Stimulated activated CD4-positive, alpha-beta T cell treated with anti-CD3 and anti-CD28 coated beads, Interleukin-15, amount 100 ng/mL, for 1 hour (primary cell): ENCODE results near the gene FANCL.
A peak's percentile ranks its signal among the peaks of the same experiment; 100 is the strongest.
"Not testable (repeated sequence)": the region's sequence is repeated elsewhere in the genome, so short reads cannot be mapped to it uniquely, and the experiment has no call there.

ENCODE experiments used
- DNase-seq, 2 donors: peaks; one replicate each; pipeline ENCODE4 v3.0.0-alpha.2; 2020; ENCODE audit warnings: low read depth in 1 of 2, low spot score in 1 of 2

The FANCL gene

GRCh38 chr2:58240670-58241545 lies at the start of gene FANCL:
TSS of gene FANCL (minus strand) at chr2:58241325. CDS start at chr2:58241313, 12 bp downstream.
- DNase-seq, result peak; percentile 32 to 50

GRCh38 chr2:58289029-58289428 lies 47.9 kb upstream of the FANCL start:
- DNase-seq, result no peak

- DNase-seq, result no peak
These were observed 42.8 kb upstream of the FANCL start for GRCh38 chr2:58283931-58284330.

- not testable (repeated sequence) for DNase-seq
These were observed 34.0 kb upstream of the FANCL start for GRCh38 chr2:58275144-58275543.

- DNase-seq, result no peak
These were observed 30.7 kb upstream of the FANCL start for GRCh38 chr2:58271826-58272225.

DNA sequence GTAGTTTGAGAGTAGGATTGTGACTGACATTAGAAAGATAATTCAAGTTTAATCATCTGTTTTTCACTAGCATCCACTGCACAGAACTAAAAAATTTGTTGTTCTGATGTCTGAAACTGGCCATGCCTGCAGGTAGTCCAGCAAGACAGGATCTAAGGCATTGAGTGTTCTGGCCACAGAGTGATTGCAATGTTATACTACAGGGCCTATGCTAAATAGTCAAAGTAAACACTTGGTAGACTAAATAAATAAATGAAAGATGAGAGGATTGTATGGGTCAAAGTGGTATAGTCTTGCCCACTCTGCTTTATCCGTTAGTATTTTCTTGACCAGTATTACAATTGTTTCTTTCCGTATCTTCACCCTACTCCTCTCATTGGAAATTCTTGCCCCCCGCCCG lies 27.6 kb upstream of the FANCL start:
- no peak for DNase-seq

GRCh38 chr2:58266211-58266610 lies 25.1 kb upstream of the FANCL start:
- no peak for DNase-seq

DNA sequence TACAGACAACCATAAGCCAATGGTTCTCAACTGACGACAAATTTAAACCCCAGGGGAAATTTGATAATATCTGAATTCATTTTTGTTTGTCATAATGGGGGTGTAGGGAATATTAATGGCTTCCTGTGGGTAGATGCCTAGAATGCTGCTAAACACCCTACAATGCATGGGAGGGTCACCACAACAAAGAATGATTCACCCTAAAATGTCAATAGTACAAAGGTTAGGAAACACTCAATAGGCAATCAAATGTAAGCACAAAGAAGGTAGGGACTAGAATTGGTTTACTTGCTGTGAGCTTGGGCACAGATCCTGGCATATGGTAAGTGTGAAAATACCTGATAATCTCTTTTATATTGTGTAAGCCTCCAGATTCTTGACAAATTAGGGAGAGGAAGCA lies 20.1 kb upstream of the FANCL start:
- no peak for DNase-seq

DNA sequence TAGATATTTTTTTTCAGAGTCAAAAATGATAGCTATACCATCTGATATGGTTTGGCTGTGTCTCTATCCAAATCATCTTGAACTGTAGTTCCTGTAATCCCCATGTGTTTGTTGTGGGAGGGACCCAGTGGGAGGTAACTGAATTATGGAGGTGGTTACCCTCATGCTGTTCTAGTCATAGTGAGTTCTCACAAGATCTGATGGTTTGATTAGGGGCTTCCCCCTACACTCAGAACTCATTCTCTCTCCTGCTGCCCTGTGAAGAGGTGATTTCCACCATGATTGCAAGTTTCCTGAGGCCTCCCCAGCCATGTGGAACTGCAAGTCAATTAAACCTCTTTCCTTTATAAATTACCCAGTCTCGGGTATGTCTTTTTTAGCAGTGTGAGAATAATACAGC lies 17.3 kb upstream of the FANCL start:
- not testable (repeated sequence) for DNase-seq

DNA sequence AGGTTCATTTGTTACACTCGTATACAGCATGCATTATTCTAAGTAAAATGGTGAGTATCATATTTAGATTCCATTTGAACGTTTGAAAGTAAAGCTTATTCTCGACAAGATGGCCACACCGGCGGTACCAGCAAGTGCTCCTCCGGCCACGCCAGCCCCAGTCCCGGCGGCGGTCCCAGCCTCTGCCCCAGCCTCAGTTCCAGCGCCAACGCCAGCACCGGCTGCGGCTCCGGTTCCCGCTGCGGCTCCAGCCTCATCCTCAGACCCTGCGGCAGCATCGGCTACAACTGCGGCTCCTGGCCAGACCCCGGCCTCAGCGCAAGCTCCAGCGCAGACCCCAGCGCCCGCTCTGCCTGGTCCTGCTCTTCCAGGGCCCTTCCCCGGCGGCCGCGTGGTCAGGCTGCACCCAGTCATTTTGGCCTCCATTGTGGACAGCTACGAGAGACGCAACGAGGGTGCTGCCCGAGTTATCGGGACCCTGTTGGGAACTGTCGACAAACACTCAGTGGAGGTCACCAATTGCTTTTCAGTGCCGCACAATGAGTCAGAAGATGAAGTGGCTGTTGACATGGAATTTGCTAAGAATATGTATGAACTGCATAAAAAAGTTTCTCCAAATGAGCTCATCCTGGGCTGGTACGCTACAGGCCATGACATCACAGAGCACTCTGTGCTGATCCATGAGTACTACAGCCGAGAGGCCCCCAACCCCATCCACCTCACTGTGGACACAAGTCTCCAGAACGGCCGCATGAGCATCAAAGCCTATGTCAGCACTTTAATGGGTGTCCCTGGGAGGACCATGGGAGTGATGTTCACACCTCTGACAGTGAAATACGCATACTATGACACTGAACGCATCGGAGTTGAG lies 10.4 kb upstream of the FANCL start:
- not testable (repeated sequence) for DNase-seq

GRCh38 chr2:58241546-58241864 lies 380 bp upstream of the FANCL start:
- DNase-seq, result no peak

GRCh38 chr2:58239243-58239925 lies 1.7 kb downstream of the FANCL start:
- no peak for DNase-seq

DNA sequence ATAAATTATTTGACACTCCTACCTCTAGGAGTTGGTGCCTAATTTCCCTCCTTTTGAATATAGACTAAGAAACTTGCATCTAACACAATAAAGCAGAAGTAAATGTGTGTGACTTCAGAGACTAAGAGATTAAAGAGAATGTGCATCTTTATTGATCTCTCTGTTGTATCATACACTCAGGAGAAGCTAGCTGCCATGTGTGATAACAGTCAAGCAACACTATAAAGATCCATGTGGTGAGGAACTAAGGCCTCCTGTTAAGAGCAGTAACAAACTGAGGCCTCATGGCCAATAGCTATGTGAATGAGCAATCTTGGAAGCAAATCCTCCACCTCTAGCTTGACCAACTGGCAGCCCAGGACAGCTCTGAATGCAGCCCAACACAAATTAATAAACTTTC lies 3.4 kb downstream of the FANCL start:
- no peak for DNase-seq

DNA sequence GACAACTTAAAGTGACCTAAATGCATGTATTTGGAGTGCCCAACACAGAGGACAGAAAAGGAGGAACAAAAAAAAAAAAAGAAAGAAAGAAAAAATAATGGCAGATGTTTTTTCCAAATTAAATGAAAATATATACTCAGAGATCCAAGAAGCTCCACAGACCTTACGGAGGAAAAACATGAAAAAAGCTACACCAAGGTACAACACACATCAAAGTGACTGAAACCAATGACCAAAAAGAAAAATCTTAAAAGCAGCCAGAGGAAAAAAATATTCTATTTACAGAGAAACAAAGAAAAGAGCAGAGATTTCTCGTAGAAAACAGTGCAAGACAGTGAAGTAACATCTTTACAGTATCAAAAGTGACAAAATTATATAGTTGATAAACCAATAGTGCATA lies 5.1 kb downstream of the FANCL start:
- no peak for DNase-seq

DNA sequence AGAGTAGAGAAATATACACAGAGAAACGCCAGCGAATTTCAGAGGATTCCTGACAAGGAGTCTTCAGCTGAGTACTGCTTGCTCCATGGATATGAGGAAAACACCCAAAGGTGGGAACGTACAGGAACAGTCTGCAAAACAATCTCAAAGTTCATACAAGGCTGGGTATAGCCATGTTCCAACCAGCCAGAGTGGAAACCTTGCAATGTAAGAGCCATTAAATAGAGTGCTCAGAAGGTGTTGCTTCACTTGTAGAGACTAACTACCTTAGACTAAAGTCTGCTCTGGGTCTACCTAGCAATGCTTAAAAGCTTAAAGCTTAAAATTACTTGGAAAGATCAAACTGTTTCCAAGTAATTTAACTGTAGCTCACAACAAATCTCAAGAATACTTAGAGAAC lies 6.0 kb downstream of the FANCL start:
- no peak for DNase-seq

DNA sequence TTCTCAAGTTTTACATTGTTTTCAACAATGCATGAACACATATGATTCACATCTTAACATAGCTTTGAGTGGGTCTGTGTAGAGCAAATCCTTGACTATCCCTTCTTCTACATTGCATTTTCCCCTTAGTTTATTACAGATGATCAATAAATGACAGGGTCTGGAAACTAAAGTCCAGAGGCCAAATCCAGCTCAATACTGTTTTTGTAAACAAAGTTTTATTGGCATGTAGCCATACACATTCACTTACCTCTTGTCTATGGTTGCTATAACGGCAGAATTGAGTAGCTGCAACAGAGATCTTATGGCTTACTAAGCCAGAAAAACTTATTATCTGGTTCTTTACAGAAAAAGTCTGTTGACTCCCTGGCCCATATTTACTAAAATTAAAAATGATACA lies 12.8 kb downstream of the FANCL start:
- DNase-seq, result no peak

- no peak for DNase-seq
These were observed 13.8 kb downstream of the FANCL start for GRCh38 chr2:58227171-58227917.

DNA sequence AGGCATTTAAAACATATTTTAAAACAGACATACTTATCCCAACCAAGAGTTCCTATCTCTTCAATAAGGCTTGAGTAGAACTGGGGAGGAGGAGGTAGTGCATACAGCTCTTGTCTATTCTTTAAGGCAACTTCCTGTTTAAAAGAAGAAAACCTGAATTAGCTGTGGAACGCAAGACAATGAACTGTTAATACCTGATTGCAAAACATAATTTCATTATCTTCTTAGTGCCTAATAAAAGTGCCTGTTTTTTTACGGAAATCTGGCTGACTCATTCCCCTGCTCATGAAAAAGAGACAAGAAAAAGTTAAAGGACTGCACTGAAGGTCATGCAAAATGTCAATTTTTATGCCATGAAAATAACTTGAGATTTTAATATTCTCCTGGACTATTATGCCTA lies 19.2 kb downstream of the FANCL start:
- no peak for DNase-seq

DNA sequence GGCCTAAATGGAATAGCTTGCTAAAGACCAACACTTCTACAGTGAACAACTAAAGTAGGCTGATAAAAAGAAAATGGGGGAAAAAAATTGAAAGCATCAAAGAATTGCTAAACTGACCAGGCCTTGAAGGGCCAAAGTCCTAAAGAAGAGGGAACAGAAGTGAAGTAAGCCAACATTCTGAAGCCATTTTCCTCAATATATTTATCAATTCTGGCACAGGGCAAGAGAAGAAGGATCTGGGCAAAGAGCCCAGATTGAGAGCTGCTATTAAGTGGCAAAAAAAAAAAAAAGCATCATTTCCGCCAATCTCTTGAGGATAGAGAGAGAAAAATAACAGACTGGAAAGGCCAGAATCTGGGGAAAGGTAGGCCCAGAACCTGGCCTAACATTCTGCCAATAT lies 25.7 kb downstream of the FANCL start:
- no peak for DNase-seq

GRCh38 chr2:58210951-58211568 lies 30.1 kb downstream of the FANCL start:
- DNase-seq, result not testable (repeated sequence)

DNA sequence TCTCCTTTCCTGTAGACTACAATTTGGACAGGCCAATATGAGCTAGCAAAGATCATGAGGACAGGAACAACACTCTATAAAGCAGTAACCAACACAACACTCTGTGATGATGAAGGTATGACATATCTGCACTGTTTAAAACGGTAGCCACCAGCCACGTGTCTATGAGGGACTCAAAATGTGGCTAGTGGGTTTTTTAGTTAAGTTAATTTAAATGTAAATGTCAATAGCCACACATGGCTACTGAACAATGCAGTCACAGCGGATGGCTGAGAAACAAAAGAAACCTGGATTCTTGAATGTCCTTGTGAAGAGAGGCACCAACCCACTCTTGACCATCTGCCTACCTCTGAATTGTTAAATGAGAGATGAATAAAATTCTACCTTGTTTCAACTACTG lies 33.9 kb downstream of the FANCL start:
- DNase-seq, result no peak
